ENCODE measurements around the gene TRIM36. TPM values are rescaled to one million over a fixed set of nuclear protein-coding genes. Genes with fewer than 3 reads are reported as not detected.

Gene TRIM36
- total RNA-seq, 6 donors from 2014 or later, result under 0.01 to 7.3 (median 2.9) TPM

DNA sequence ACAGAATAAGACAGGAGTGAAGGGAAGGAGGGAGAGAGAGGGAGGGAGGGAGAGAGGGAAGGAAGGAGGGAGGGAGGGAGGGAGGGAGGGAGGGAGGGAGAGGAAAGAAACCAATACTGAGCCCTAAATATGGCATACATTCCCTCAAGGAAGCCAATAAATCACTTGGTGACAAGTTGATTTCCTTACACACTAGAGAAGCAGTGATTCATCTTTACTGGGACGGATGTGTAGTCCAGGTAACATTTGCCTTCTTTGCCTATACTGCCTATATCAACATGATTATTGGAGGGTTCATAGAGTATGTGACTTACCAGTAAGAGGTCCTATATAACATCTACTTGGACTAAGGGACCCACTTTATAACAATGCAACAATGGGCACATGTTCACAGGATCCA, 83.2 kb downstream of the TRIM36 start:
- Histone ChIP-seq H3K27me3 (no peaks in the 10 kb centered on the region), H3K4me3 (no peak overlapping the region), H3K4me1 (no peaks in the 10 kb centered on the region), H3K9me3 (no peaks in the 10 kb centered on the region), H3K27ac (no peak overlapping the region), H3K36me3 (no peaks in the 10 kb centered on the region)
- ATAC-seq (ENCODE audit: low FRiP score in 2 of 2) (no peak), DNase-seq (no peak)
- TF ChIP-seq, protein P1, sequence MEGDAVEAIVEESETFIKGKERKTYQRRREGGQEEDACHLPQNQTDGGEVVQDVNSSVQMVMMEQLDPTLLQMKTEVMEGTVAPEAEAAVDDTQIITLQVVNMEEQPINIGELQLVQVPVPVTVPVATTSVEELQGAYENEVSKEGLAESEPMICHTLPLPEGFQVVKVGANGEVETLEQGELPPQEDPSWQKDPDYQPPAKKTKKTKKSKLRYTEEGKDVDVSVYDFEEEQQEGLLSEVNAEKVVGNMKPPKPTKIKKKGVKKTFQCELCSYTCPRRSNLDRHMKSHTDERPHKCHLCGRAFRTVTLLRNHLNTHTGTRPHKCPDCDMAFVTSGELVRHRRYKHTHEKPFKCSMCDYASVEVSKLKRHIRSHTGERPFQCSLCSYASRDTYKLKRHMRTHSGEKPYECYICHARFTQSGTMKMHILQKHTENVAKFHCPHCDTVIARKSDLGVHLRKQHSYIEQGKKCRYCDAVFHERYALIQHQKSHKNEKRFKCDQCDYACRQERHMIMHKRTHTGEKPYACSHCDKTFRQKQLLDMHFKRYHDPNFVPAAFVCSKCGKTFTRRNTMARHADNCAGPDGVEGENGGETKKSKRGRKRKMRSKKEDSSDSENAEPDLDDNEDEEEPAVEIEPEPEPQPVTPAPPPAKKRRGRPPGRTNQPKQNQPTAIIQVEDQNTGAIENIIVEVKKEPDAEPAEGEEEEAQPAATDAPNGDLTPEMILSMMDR (IDR thresholded peaks at IDR 0.05), result no peak
- TF ChIP-seq POLR2AphosphoS5 (IDR thresholded peaks at IDR 0.05), result no peak
- no peak for TF ChIP-seq POLR2A (IDR thresholded peaks at IDR 0.05)
- WGBS, 2 donors, result 57 to 77% methylated on average over 1 of the region's 1 CpG

DNA sequence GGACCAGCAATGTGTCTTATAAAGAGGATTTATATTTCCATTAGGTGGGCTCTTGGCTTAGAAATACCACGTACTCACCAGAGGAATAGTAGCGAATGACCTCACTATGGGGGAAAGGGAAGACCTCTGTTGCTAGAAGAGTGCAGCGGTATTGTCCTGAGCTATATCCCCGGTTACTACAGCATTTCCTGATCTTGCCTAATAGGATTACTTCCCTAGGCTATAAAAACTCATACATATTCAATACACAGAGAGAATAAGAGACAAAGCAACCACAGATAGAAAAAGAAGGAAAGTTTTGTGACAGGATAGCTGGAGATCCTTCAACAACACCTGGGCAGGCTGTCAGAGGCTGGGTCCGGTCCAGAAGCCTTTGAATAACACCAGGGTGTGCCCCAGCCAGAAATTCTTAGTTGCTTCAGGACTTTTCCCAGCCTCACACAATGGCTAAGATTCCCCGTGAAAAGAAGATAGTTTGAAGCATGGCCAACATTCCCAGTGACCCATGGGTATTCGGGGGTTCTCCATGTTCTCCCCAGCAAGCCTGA, 85.4 kb downstream of the TRIM36 start:
- no peaks in the 10 kb centered on the region for H3K9me3 ChIP-seq
- H3K4me1 ChIP-seq, result no peaks in the 10 kb centered on the region
- TF ChIP-seq EP300 (IDR thresholded peaks at IDR 0.05) (no peak), POLR2AphosphoS5 (IDR thresholded peaks at IDR 0.05) (no peak), POLR2A (IDR thresholded peaks at IDR 0.05) (no peak)
- TF ChIP-seq, protein P1 (IDR thresholded peaks at IDR 0.05), result no peak
- H3K4me3 ChIP-seq, result no peak overlapping the region
- no peak overlapping the region for H3K27ac ChIP-seq
- ATAC-seq (ENCODE audit: low FRiP score in 2 of 2) (no peak), DNase-seq (no peak)
- no peaks in the 10 kb centered on the region for H3K27me3 ChIP-seq
- WGBS, 2 donors, result 75 to 84% methylated on average over 7 of the region's 7 CpGs
- no peaks in the 10 kb centered on the region for H3K36me3 ChIP-seq

DNA sequence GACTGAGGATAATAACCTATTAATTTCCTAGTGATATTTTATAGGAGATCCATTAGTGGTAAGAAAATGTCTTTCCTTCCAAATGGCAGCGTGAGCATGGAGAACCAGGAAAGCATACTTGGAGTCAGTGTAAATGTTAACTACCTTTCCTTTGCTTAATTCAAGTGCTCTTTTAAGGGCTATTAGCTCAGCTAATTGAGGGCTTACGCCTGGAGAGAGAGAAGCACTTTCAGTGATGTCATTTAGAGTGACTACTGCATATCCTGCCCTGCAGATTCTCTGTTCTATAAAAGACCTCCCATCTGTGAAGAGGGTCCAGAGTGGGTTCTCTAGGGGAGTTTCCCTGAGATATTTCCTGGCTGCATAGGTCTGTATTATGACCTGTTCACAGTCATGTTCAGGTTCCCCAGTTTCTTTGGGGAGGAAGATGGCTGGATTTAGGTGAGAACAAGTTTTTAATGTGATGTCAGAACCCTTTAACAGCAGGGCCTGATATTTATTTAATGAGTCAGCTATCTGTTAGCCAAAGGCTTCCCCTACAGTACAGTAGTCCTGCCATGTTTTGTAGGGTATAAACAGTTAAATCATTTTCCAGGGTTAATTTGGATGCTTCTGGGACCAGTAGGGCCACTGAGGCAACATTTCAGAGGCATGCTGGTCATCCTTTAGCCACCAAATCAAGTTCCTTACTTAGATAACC, 89.6 kb downstream of the TRIM36 start:
- no peak for DNase-seq
- no peak for ATAC-seq (ENCODE audit: low FRiP score in 2 of 2)
- TF ChIP-seq EP300 (IDR thresholded peaks at IDR 0.05) (no peak), POLR2AphosphoS5 (IDR thresholded peaks at IDR 0.05) (no peak), POLR2A (IDR thresholded peaks at IDR 0.05) (no peak)
- TF ChIP-seq, protein P1 (IDR thresholded peaks at IDR 0.05), result no peak
- no peaks in the 10 kb centered on the region for H3K4me1 ChIP-seq
- H3K36me3 ChIP-seq, result no peaks in the 10 kb centered on the region
- H3K9me3 ChIP-seq, result no peaks in the 10 kb centered on the region
- H3K4me3 ChIP-seq, result no peak overlapping the region
- WGBS, 2 donors, result 67 to 69% methylated on average over 2 of the region's 2 CpGs
- no peak overlapping the region for H3K27ac ChIP-seq
- no peaks in the 10 kb centered on the region for H3K27me3 ChIP-seq

Other genes with a start within 250 kb of the TRIM36 start
- 10 to 100 TPM in 5 of 6 donors, 1 to 10 TPM in 1; 3.9 to 48.2 (median 22.5) TPM for gene PGGT1B, start 93.0 kb upstream of the TRIM36 start, total RNA-seq
- 10 to 100 TPM in 2 of 6 donors, 1 to 10 TPM in 4; 1.8 to 32.7 (median 8.0) TPM for gene CCDC112, start 126.7 kb upstream of the TRIM36 start, total RNA-seq